Measurements from ENCODE around the gene LRMDA.

- TF ChIP-seq, protein P1, sequence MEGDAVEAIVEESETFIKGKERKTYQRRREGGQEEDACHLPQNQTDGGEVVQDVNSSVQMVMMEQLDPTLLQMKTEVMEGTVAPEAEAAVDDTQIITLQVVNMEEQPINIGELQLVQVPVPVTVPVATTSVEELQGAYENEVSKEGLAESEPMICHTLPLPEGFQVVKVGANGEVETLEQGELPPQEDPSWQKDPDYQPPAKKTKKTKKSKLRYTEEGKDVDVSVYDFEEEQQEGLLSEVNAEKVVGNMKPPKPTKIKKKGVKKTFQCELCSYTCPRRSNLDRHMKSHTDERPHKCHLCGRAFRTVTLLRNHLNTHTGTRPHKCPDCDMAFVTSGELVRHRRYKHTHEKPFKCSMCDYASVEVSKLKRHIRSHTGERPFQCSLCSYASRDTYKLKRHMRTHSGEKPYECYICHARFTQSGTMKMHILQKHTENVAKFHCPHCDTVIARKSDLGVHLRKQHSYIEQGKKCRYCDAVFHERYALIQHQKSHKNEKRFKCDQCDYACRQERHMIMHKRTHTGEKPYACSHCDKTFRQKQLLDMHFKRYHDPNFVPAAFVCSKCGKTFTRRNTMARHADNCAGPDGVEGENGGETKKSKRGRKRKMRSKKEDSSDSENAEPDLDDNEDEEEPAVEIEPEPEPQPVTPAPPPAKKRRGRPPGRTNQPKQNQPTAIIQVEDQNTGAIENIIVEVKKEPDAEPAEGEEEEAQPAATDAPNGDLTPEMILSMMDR (IDR thresholded peaks at IDR 0.05) = no peak
- TF ChIP-seq EP300 (IDR thresholded peaks at IDR 0.05) = no peak
These were observed 395.4 kb downstream of the LRMDA start for GRCh38 chr10:75826846-75827245.
